GM10266 (cell line): ENCODE results near the gene UIMC1.

Experiments used
- DNase-seq: peaks from one replicate; pipeline ENCODE4 v3.0.0; 2012; ENCODE audit errors: extremely low spot score
- CTCF ChIP-seq: IDR thresholded peaks from 2 replicates; pipeline ENCODE4 v1.5.1; 2012; ENCODE audit warnings: mild to moderate bottlenecking, low read depth; ENCODE audit not compliant: control insufficient read depth, insufficient read depth; ENCODE audit errors: missing control alignments

Gene UIMC1

GRCh38 chr5:176934309-176934930 is 72.2 kb downstream of the UIMC1 start:
- DNase-seq = no peak
- TF ChIP-seq CTCF = no peak

DNA sequence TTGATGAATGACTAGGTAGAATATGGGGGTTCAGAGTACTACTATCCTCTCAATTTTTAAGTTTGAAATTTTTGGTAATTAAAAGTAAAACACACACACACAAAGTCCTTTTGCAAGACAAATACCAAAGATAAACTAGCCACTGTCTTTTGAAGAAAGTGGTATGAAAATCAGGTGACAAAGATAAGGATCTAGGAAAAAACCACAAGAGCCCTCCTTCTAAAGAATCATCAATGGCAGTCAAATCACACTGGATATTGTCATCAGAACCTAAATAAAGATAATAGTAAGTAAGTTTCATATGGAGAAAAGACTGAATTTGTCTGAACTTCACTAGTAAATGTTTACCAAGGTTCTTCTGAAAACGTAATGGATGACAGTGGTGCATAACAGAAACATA is 76.9 kb downstream of the UIMC1 start:
- DNase-seq = no peak
- no peak for TF ChIP-seq CTCF

DNA sequence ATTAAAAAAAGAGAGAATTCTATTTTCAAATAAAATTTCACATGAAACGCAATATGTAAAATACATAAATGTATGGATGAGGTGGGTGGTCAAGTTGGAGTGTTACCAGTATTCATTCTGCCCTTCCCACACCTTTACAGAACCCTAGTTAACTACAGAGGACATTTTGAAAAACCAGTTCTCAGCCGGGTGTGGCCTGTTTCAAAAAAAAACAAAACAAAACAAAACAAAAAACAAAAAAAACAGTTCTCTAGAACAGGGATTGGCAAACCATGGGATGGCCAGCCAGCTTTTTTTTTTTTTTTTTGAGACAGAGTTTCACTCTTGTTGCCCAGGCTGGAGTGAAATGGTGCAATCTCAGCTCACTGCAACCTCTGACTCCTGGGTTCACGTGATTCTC is 79.0 kb downstream of the UIMC1 start:
- no peak for DNase-seq
- no peak for TF ChIP-seq CTCF

GRCh38 chr5:176922817-176923216 is 83.8 kb downstream of the UIMC1 start:
- no peak for TF ChIP-seq CTCF
- no peak for DNase-seq

DNA sequence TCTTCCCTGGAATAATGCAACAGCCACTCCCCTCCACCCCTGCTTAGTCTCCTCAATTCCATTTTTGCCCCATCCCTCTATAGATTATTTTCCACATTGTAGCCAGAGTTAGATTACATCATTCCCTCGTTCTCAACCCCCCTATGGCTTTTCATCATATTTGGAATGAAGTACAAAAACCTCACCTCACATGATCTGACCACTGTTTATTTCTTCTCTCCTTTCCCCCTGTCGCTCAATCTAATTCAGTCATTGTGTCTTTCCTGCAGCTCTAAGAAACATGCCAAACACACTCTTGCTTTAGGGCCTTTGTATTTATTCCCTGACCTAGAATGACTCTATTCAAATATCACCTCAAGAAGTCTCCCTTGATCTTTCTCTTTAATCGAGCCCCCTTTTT is 84.9 kb downstream of the UIMC1 start:
- no peak for DNase-seq
- no peak for TF ChIP-seq CTCF

- DNase-seq = no peak
- TF ChIP-seq CTCF = no peak
These were observed 88.0 kb downstream of the UIMC1 start for GRCh38 chr5:176918613-176919012.

DNA sequence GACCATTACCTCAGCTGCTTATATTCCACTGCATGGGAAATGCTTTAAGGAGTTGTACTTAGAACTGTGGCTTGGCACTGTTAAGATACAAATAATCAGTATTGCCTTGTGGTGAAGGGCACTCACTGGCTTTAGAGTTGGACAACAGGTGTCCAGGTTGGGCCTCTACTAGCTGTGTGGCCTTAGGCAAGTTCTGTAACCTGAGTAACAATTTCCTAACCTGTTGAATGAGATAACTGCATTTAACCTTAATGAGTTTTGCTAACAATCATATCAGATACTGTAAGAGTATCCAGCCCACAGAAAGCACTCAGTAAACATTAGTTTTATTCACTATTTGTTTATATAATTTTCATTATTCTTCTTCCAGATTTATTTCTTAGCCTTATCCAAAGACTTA is 90.2 kb downstream of the UIMC1 start:
- no peak for TF ChIP-seq CTCF
- no peak for DNase-seq
